Cerebellar cortex (tissue), 1 donor: ENCODE data around the gene HPGDS.
"Not testable (repeated sequence)": the region's sequence is repeated elsewhere in the genome, so short reads cannot be mapped to it uniquely, and the experiment has no call there.

Experiments used
- DNase-seq: peaks from one replicate; pipeline ENCODE4 v3.0.0-alpha.2; 2015; ENCODE audit warnings: low spot score

HPGDS gene

DNA sequence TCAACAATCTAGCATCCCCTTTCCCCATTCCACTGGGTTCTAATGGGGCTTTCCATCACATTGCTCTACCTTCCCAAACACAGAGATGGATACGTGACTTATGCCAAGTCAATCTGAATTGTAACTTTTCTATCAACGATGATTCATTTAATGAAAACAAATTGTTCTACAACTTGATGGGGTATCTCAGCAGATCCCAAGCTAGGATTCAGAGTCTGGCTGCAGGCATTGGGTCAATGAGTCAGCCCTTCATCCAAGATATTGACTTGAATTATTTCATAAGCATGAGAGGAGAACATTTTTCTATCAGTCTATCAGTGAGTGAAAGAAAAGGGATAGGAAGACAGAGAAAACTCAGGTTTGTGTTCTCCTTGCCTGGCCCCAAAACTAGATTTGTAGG lies 15.0 kb upstream of the HPGDS start:
- DNase-seq: no peak

DNA sequence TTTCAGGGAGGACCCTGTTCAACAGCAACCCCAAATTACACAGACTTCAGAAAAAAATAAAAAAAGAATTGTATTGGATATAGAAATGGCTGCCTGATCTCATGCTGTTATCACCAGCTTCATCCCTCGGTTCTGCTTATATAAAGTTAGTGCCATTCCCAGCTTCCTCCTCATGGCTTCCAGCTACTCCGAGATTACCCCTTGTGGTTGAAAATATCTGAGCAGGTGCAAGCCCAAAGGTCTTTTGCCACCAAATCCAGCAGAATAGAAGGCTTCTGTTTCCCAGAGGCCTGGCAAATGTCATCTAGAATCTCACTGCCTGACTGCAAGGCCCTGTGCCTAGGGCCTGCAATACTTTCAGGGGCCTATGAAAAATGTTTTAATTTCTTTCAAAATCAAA lies 13.8 kb upstream of the HPGDS start:
- DNase-seq: no peak

DNA sequence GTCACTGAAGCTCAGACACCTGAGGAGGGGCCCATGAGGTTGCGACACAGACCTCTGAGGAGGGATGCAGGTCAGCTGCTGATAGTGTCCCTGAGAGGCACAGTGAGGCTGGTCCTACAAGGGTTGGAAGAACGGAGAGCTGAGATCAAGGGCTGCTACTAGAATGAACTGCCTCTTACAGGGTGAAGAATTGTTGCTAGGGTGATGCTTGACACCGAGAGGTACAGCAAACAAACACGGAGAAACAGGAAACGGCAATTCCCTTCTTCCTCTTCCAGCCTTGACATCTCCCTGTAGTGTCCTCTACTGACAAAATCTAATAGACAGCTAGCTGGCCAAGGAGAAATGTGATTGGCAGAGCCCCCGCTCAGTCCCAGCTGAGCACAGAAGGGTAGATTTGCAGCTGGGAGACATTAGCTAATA lies 11.8 kb upstream of the HPGDS start:
- DNase-seq: no peak

DNA sequence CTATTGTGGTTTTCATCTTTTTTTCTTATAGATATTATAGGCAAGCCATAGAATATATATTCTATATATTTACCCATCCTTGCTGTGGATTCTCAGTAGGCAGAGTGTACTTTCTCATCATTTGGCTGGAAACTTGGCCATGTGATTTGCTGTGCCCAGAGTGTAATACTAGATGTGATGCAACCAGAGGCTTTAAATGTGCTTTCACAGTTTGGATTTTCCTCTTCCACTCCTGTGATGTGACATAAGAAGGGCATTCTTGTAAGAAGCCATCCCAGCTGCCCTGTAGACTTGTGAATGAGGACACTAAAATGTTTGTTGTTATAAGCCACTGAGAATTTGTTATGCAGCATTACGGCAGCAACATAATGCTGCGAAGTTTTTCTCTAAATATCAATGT lies 10.4 kb upstream of the HPGDS start:
- no peak for DNase-seq

DNA sequence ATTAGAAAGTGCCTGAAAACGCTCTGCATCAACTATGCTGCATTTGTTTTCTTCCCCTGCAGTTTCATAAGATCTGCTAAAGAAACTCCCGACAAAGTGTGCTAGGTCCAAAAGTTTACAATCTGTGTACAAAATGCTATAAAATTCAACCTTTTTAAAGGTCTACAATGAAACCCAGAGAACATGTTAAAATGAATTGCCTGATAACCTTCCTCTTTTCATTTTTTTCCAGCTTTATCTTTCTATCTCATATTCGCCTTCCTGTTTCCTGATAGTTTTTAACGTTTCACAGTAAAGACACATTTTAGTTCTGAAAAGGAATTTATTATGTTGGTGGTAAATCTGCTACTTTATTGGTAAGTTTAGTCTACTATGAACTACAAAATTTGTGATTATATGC lies 9.5 kb upstream of the HPGDS start:
- no peak for DNase-seq

DNA sequence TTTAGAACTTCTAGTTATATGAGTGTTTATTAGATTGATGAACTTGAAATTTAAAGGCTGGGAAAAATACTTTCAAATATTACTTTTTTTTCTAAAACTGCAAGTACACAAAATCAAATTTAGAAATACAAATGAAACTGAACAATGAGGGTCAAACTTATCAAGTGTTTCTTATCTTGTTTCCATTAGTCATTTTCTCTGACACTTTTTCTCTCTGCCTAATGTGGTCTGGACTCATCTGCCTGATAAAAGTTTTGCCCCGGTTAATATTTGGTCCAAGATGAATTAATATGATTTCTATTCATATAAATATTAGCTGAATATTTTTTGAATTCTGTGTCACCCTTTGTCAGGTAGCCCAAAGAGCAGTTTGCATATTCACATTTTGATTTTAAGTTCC lies 8.7 kb upstream of the HPGDS start:
- no peak for DNase-seq

DNA sequence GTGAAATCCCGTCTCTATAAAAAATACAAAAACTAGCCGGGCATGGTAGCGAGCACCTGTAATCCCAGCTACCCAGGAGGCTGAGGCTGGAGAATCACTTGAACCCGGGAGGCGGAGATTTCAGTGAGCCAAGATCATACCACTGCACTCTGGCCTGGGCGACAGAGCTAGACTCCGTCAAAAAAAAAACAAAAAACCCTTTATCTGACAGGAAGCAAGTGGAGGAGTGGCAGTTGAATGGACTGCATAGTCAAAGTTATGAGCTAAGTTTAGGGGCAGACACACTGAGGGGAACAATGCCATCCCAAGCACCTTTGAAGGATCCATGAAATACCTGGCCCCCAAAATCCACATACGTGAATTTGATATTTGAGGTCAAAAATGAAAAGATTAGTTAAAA lies 7.5 kb upstream of the HPGDS start:
- DNase-seq: no peak

DNA sequence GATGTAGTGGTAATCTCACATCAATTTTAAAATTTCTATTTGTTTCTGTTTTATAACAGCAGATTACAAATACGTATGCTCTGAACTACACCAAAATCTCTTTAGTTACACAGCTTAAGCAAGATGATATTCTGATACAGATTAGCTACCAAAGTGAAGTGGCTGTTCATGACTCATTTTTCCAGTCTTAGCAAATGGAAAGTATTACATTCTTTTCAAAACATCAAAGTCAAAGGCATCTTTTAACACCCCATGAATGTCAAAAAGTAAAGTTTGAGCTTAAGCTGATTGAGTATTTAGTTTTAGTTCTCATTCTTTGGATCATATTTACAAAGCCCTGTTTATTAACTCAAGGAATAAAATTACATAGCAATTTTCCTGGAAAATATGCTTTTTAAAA lies 6.6 kb upstream of the HPGDS start:
- DNase-seq: no peak

DNA sequence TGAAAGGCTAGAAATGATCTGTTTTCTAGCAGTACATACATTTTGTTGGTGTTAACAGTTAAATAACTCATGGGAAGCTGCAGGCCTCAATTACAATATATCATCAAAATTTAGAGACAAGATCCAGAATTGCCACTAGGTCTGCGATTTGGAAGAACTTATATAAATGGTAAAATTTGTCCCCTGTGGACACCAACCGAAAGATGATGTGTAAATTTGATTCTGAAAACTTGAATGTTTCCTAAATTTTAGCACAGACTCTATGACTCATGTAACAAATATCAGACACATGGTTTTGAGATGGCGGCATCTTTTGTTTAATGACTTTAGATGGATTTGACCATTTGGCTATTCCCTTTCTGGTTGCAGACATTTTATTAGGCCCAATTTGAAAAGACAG lies 6.0 kb upstream of the HPGDS start:
- DNase-seq: no peak

DNA sequence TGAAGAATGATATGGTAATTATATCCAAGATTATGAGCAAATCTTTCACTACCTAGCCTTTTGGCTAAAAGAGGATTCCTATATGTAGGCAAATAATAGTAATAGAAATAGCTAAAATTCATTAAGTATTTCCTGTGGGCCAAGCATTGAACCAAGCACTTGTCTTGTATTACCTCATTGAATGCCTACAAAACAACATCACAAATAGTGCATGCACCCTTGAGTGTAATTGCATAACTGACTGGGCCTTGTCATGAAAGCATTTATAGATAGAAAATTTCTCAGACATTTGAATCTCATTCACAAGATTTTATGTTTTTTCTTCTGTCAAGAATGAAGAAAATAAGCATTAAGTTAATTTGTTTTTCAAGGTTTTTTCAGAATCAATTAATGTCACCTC lies 3.9 kb upstream of the HPGDS start:
- DNase-seq: no peak

DNA sequence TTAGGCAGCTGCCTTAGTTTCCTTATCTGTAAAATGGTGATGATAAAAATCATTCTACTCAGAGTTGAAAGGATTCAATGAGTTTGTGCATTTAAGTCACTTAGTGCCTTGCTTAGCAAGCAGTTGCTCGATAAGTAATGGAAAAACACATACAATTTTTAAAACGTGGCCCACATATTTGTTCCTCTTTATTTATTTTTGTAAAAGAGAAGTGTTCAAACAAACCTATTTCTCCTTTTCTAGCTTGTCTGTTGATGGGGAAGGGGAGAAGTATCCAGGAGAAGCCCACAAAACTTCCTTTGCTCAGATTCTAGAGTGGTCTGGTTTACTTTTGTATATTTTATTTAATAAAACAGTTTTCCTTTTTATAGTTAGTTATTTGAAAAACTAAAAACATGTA lies 3.3 kb upstream of the HPGDS start:
- no peak for DNase-seq

DNA sequence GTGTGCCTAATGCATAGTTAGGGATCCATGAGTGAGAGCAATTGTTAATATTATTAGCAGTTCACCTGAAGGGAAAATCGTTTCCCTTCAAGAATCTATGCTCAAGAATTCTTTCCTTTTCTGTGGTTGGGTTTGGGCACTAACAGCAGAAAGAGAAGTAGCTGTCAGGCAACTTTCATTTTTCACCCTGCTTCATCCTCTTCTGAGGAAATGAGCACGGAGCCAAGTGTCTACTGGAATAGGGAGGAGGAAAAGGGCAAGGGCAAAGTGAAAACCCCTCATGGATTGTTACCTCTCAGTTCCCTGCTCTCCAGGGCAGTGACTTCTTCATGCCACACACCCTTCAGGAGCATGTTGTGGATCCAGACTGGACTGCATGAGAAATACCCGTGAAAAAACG lies 2.6 kb upstream of the HPGDS start:
- DNase-seq: no peak

DNA sequence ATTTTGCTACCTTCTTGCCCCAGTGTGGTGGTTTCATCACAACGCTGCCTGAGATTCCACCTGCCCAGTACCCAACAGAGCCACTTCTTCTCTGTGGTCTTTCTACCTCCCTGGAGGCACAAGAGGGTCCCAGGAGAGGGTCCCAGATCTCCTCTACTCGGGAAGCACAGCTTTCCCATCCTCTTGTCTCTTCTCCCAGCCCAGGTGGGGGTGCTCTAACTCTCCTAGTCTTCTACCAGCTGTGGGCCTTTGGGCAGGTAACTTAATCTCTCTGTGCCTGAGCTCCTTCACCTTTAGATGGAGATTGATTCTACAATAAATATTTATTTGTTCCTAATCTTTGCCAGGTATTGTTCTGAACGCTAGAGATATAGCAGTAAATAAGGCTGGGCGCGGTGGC lies 1.8 kb upstream of the HPGDS start:
- no peak for DNase-seq

DNA sequence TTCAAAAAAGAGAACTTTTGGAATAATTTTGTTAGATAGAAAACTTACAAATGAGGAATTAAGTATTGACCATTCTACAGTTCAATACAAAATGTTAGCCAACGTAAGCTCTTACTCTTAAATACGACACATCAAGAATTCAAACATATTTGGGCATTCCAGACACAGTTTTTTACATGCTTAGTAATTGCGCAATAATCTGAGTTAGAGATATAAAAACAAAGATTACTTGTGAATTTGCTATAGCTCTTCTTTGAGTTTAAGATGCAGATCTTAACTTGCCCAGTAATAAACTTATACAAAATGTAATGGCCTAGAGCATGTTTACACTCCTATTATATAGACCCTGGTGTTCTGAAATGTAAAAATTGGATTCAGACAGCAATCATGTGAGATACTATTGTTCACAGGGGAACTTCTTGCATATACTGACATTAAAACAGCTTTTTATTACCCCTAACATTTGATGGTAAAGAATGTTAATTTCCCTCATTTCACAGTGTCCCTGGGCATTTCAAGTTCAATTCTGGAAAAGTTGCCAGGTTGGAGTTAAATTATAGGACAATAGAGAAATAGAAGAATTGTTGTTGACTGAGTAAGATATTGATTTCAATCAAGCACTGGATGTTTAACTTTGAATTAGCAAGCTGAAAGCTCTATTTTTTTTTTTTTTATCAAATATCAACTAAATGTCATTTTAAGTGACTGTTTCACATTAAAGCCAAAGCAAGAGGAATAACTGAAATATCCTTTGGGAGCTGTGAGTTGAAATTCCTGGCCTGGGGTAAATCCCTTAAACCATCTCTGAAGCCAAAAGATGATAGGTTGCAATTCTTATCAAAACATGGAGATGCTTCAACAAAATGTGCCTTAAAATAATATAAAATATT lies 910 bp downstream of the HPGDS start:
- no peak for DNase-seq

DNA sequence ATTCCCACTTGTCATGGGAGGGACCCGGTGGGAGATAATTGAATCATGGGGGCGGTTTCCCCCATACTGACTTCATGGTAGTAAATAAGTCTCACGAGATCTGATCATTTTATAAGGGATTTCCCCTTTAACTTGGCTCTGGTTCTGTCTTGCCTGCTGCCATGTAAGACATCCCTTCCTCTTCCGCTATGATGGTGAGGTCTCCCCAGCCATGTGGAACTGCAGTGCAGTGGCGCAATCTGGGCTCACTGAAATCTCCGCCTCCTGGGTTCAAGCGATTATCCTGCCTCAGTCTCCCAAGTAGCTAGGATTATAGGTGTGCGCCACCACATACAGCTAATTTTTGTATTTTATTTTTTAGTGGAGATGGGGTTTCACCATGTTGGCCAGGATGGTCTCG lies 2.9 kb downstream of the HPGDS start:
- DNase-seq: no peak

DNA sequence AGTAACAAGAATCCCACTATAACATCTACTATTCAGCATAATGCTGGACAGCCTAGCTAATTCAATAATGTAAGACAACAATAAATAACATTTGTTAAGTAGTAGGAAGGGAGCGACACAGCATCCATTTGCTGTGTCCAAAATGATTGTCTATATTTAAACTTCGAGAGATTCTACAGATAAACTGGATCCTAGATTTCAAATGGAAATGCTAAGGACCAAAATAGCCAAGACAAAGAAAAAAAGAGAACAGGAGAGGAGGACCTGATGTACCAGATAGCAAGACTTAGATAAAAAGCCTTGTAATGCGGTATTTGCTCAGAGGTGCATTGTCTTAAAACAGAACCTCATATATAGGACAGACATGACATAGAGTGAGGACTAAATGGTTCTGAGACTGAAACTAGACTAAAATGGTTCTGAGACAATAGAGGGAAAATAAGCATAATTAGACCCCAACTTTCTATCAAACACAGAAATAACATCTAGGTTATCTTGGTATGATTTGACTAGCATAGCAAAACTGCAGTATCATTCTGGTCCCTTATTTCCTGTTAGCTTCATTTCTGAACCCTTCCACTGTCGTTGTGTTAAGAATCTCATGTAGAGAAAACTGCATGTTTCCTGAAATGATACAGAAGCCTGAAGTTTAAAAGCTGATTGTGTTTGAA lies 3.8 kb downstream of the HPGDS start:
- no peak for DNase-seq

DNA sequence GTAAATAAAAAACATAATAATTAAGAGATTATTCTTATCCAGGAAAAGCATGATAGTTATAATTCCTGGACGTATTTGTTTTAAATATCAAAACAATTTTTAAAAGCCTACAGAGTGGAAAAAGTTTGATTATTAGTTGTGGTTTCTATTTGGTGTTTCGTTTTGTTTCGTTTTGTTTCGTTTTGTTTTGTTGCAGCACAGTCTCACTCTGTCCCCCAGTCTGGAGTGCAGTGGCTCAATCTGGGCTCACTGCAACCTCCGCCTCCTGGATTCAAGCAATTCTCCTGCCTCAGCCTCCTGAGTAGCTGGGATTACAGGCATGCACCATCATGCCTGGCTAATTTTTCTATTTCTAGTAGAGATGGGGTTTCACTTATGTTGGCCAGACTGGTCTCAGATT lies 5.8 kb downstream of the HPGDS start:
- not testable (repeated sequence) for DNase-seq

DNA sequence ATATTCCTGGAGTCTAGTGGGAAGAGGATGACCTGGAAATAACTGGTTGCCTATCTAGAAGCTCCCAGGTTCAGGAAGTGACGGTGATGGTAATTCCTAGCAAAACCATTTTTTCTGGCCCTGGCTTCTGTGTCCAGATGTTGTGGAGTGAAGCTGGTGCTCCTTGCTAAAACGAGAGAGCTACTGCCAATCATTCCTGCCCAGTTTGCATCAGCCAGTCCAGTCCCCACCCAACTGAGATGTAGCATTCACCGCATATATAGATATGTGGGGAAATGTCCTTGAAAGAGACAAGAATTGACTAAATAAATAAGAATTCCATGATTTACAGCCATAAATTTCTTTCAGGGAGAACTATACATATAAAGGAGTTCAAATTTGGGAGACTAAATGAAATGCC lies 6.3 kb downstream of the HPGDS start:
- no peak for DNase-seq

DNA sequence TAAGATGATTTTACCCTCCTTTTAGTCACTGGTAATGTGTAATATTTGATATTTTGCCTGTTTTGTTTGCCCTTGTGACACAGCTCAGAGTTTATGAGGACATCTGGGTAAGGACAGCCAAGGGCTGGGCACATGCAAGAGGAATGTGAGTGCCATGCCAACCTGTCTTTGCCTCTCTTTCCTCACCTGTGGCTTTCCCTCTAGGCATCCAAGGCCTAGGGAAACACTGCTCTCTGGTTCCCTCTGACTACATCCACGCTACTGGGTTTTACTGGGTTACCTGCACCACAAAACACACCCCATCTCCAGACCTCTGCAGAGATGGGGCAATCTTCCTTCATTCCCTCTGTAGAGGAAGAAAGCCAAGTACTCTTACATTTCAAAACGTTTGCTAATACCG lies 7.7 kb downstream of the HPGDS start:
- DNase-seq: no peak

DNA sequence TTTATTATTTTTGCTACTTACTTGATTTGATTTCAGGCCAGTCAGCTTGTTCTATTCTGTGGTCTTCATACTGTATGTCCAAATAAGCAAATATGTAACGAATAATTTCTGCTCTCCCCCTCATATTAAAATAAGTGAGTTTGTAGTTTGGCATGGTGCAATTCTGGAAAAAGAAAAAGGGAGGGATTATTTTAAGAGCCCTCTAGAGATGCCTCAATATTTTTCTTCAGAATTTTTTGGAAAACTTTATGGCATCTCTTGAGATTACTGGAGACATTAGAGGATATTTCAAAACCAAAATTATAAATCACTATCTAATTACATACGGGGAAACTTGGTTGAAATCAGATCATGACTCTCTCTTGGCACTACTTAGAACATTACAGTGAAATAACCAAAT lies 8.2 kb downstream of the HPGDS start:
- DNase-seq: no peak

DNA sequence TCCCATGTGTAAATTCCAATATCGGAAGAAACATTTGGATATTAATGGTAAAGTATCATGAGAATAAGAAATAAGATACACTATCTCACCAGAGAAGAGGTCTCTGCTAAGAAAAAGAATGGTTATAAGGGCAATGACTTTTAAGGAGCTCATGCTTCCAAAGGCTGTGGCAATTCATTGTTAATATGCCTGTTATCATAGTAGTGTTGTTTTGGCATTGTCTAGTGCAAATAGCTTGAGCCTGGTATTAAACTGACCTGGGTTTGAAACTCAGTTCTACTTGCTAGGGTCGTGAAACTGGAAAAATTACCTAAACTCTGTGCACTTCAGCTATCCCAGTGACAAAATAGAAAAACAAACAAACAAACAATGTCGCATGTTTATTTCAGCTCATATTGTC lies 8.8 kb downstream of the HPGDS start:
- no peak for DNase-seq

DNA sequence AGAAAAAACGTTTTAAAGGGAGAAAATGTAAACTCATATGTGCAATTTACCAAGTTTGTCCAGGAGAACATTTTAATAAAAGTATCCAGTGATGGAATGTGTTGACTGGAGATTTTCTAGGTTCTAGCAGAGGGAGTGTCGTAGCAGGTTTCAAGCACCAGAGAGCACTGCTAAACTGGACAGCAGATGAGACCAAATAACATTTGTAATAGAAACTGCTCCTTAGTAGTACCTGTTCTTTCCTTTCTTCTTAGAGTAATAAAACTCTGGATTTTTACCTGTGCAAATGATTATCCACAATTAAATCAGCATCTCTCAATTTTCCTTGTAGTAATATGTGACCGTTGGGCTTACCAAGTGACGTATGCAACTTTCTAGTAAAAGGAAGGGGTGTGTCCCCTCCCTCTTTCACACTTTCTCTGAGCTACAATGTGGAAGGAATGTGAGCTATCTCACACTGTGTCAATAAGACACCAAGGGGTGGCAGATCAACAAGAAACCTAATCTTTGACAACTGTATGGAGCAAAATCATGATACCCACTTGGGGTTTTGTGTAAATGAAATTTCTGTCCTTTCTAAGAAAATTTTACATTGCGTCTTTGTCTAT lies 9.5 kb downstream of the HPGDS start:
- DNase-seq: no peak

DNA sequence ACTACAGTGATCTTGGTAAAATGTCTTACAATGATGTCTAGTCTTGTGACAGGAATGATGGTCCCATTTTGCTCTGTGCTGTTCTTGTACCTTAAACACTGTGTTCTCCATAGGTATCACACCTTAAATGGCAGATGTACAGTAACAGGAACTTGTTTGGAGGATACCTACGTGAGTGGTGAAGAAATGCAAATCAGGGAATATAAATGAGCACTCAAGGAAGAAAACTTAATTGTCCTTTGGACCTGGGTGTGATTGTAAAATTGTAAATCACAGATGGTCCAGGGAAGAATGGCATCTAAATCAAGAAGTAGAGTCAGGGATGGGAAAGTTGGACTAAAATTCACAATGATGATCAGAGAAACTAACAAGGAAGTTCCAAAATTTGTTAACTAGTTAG lies 12.7 kb downstream of the HPGDS start:
- DNase-seq: no peak
